Uterus (tissue), 4 donors: ENCODE measurements around the gene RALGPS1. TPM values are rescaled to one million over a fixed set of nuclear protein-coding genes. Genes with fewer than 3 reads are reported as not detected.

Experiments
- DNase-seq, 2 donors: peaks; one replicate each; pipeline ENCODE4 v3.0.0-alpha.2; 2019 to 2020
- H3K27ac ChIP-seq, 2 donors: fragments of 200-600 bp; sonication (generic); 1 replicate in 1 of 2; 2 replicates in 1 of 2; pipeline ENCODE4 v1.5.1; 2016 to 2018
- H3K27me3 ChIP-seq, 2 donors: fragments of 200-600 bp; sonication (generic); one replicate each; pipeline ENCODE4 v1.5.1; 2018 to 2019; ENCODE audit warnings: control low read depth in 1 of 2
- H3K36me3 ChIP-seq, 2 donors: fragments of 200-600 bp; sonication (generic); one replicate each; pipeline ENCODE4 v1.5.1; 2019; ENCODE audit warnings: control low read depth in 1 of 2
- H3K4me1 ChIP-seq, 2 donors: fragments of 200-600 bp; sonication (generic); one replicate each; pipeline ENCODE4 v1.5.1; 2018 to 2019; ENCODE audit warnings: control low read depth in 1 of 2
- H3K4me3 ChIP-seq, 2 donors: fragments of 200-600 bp; sonication (generic); 1 replicate in 1 of 2; 2 replicates in 1 of 2; pipeline ENCODE4 v1.5.1; 2018 to 2019; ENCODE audit warnings: mild to moderate bottlenecking in 1 of 2
- H3K9me3 ChIP-seq, 2 donors: fragments of 200-600 bp; sonication (generic); one replicate each; pipeline ENCODE4 v1.5.1; 2019; ENCODE audit warnings: control low read depth in 1 of 2
- POLR2A ChIP-seq, 2 donors: fragments of 450-650 bp; IDR thresholded peaks; one replicate each; pipeline ENCODE4 v1.6.1; 2016; ENCODE audit warnings: antibody characterized with exemption in 2 of 2, mild to moderate bottlenecking in 1 of 2, moderate library complexity in 1 of 2
- intact Hi-C: fragments of 100-400 bp; cut with DNase I; formaldehyde crosslinking; loops from one replicate; pipeline ENCODE4 v1.15.1; 2023; ENCODE audit warnings: low total_unique reads
- total RNA-seq, 4 donors: library from RNA; depleted of rRNA in 3 of 4; stranded (reverse); fragments of >200 nt in 3 of 4; gene quantifications; one replicate each; pipeline versions ENCODE4 v1.1.0 to v1.2.4, GENCODE V29; 2014 to 2023
- TF ChIP-seq, protein P1 (sequence below), 4 experiments: fragments of 200-600 bp in 2 of 4; fragments of 450-650 bp in 2 of 4; sonication (generic) in 2 of 4; IDR thresholded peaks; one replicate each; pipeline ENCODE4 v1.5.1; 2016 to 2019; ENCODE audit warnings: antibody characterized with exemption in 4 of 4, mild to moderate bottlenecking in 2 of 4, moderate library complexity in 1 of 4
- donor health status: DM: yes; HTN: yes; CAD: no.

Gene RALGPS1
- total RNA-seq, 4 donors from 2014 or later, result 8.5 to 16.7 (median 14.5) TPM

DNA sequence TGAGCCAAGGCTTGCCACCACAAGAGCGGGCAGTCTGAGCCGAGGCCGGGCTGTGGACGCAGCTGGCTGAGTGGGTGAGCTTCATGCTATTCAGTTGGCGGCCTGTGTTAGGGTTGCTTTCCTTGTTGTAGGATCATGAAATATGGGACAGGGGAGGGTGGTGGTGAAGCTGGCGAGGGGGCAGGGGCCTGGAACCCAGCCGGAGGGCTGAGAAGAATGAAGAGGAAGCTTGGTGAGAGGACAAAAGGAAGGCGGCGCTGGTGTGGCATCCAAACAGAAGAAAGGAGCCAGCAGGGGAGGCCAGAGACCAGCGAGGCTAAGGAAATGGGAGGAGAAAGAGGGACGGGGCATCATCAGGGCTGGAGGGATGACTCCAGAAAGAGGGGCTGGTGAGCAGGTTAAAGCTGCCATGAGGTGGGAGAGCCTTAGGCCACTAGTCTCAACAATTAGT is 18.3 kb downstream of the RALGPS1 start:
- intact Hi-C loops, result no loop called here
- Histone ChIP-seq H3K9me3 (no peaks in the 10 kb centered on the region), H3K36me3 (no peaks in the 10 kb centered on the region), H3K4me3 (no peak overlapping the region), H3K27me3 (no peaks in the 10 kb centered on the region), H3K4me1 (no peaks in the 10 kb centered on the region), H3K27ac (no peak overlapping the region)
- TF ChIP-seq, protein P1, sequence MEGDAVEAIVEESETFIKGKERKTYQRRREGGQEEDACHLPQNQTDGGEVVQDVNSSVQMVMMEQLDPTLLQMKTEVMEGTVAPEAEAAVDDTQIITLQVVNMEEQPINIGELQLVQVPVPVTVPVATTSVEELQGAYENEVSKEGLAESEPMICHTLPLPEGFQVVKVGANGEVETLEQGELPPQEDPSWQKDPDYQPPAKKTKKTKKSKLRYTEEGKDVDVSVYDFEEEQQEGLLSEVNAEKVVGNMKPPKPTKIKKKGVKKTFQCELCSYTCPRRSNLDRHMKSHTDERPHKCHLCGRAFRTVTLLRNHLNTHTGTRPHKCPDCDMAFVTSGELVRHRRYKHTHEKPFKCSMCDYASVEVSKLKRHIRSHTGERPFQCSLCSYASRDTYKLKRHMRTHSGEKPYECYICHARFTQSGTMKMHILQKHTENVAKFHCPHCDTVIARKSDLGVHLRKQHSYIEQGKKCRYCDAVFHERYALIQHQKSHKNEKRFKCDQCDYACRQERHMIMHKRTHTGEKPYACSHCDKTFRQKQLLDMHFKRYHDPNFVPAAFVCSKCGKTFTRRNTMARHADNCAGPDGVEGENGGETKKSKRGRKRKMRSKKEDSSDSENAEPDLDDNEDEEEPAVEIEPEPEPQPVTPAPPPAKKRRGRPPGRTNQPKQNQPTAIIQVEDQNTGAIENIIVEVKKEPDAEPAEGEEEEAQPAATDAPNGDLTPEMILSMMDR (IDR thresholded peaks at IDR 0.05), result no peak
- TF ChIP-seq POLR2A (IDR thresholded peaks at IDR 0.05), result no peak
- DNase-seq, result no peak

DNA sequence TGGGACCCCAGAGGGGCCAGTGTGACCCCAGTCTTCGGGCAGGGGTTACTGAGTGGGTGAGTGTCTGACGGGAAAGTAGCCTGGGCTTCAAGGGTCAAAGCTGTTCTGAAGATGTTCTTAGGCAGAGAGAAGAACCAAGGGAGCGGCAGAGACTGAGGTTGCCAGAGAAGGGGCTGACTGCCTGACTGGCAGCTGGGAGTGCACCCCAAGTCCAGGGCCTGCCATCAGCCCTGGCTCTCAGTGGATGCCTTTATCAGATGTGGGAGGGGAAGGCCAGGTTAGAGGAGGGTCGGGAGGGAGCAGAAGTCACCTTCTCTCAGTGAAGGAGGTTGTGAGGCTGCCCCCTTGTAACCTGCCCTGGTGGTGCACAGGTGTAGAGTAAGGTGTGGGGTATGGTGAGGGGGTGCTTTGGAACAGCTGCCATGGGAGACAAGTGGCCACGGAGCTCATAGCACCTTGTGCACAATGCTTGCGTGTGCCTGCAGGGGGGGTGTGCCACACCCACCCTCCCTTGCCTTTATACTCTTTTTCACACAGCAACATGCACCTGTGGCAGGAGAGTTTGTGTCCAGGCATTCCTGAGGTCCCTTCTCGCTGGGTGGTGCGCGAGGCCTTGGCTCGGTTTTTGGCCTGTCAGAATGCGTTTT is 18.9 kb downstream of the RALGPS1 start:
- intact Hi-C loops, result no loop called here
- Histone ChIP-seq H3K27me3 (no peaks in the 10 kb centered on the region), H3K27ac (no peak overlapping the region), H3K4me1 (no peaks in the 10 kb centered on the region), H3K36me3 (no peaks in the 10 kb centered on the region), H3K4me3 (no peak overlapping the region), H3K9me3 (no peaks in the 10 kb centered on the region)
- TF ChIP-seq POLR2A (IDR thresholded peaks at IDR 0.05), result no peak
- TF ChIP-seq, protein P1 (IDR thresholded peaks at IDR 0.05), result no peak
- DNase-seq, result no peak

DNA sequence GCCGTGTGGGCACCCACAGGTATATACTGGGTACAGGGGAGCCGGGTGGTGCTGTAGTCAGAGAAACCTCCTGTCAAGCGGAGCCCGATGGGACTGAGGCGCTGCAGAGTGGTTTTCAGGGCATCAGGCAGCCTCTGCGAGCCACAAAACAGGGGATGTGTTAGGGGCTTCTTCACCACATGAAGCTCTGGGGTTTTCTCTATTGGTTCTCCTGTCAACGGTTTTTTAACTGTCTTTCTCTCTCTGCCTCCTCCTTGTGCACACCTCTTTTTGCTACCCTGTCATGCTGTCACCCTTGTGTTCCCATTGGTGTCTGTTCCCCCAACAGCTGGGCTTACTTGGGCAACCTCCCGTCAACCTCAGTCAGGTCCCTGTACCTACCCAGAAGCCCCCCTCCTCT is 19.9 kb downstream of the RALGPS1 start:
- H3K36me3 ChIP-seq, result no peaks in the 10 kb centered on the region
- intact Hi-C loops, result no loop called here
- DNase-seq, result no peak
- no peak overlapping the region for H3K27ac ChIP-seq
- H3K27me3 ChIP-seq, result no peaks in the 10 kb centered on the region
- no peaks in the 10 kb centered on the region for H3K9me3 ChIP-seq
- H3K4me1 ChIP-seq, result no peaks in the 10 kb centered on the region
- TF ChIP-seq, protein P1 (IDR thresholded peaks at IDR 0.05), result no peak
- no peak for TF ChIP-seq POLR2A (IDR thresholded peaks at IDR 0.05)
- H3K4me3 ChIP-seq, result no peak overlapping the region

DNA sequence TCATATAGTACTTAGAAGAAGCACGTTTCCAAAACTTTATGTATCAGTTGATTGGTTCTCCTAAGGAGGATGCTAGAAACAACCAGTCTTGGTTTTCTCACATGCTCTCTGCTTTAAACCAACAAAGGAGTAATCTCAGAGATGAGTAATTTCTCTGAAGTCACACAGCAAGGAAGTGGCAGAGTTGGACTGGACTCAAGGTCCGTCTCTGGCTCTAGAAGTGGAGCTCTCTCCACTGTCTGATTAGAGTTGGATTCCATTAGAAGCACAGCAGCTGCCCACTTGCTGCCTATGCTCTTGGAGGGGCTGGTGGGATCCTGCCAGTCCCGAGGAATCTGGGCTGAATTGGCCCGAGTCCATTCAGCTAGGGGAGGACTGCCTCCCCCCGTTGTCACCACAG is 21.0 kb downstream of the RALGPS1 start:
- intact Hi-C loops, result no loop called here
- Histone ChIP-seq H3K4me1 (no peaks in the 10 kb centered on the region), H3K27ac (no peak overlapping the region), H3K27me3 (no peaks in the 10 kb centered on the region), H3K4me3 (no peak overlapping the region), H3K9me3 (no peaks in the 10 kb centered on the region), H3K36me3 (no peaks in the 10 kb centered on the region)
- no peak for DNase-seq
- TF ChIP-seq, protein P1 (IDR thresholded peaks at IDR 0.05), result no peak
- TF ChIP-seq POLR2A (IDR thresholded peaks at IDR 0.05), result no peak

DNA sequence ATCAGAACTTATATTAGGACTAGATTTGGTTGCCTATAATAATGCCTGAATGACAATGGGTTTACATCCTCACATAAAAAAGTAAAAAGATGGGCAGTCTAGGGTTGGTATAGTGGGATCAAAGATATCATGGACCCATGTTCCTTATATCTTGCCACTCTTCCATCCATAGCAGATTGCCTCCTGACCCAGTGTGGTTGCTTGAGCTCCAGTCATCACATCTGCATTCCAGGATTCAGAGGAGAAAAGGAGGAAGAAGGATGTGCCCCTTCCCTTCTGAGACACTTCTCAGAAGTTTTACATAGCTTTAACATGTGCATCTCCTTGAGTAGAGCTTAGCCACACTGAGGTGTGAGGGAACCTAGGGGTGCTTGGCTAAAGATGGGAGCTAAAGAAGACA is 22.9 kb downstream of the RALGPS1 start:
- intact Hi-C loops, result no loop called here
- TF ChIP-seq POLR2A (IDR thresholded peaks at IDR 0.05), result no peak
- TF ChIP-seq, protein P1 (IDR thresholded peaks at IDR 0.05), result no peak
- no peak overlapping the region for H3K4me3 ChIP-seq
- H3K27me3 ChIP-seq, result no peaks in the 10 kb centered on the region
- H3K9me3 ChIP-seq, result no peaks in the 10 kb centered on the region
- no peak overlapping the region for H3K27ac ChIP-seq
- H3K36me3 ChIP-seq, result no peaks in the 10 kb centered on the region
- DNase-seq, result no peak
- H3K4me1 ChIP-seq, result no peaks in the 10 kb centered on the region
